NCI-H69 (cell line): Measurements from ENCODE around the gene EVPL.
A peak's percentile ranks its signal among the peaks of the same experiment; 100 is the strongest.

Experiments
- DNase-seq: peaks from one replicate; lab custom pipeline; 2025; lab: John Stamatoyannopoulos, UW

The EVPL gene

DNA sequence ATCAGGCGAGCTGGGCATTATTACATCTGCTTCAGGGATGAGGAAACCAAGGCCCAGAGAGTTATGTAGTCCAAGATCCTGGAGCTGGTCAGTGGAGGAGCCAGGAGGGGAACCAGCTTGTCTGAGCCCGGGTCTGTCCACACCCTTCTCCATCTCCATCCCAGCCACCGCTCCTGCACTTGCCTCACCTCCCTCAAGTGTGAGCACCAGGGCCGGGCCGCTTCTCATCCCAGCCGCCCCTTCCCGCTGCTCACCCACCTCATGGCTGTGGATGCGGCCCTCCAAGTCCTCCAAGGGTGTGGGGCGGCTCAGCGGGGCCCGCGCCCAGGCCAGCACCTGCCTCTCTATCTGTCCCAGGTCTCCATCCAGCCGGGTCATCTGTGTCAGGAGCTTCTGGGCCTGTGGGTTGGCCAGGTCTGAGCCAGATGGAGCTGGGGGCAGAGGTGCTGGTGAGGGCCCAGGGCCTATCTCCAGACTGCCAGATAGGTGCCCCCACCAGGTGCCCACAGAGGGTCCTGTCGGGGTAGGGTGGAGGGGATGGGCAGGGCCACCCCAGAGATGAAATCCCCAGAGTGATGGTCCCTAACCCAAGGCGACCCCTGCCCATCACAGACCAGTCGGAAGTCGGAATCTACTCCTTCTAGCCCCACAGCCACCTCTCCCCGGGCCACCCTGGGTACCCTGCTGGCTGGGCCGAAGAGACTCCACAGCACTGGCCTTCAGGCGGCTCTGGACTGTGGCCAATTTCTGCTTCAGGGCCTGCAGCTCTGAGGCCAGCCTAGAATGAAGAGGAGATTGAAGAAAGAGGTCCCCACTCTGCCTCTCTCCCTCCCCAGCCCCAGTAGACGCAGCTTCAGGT lies 9.4 kb downstream of the EVPL start:
- no peak for DNase-seq

DNA sequence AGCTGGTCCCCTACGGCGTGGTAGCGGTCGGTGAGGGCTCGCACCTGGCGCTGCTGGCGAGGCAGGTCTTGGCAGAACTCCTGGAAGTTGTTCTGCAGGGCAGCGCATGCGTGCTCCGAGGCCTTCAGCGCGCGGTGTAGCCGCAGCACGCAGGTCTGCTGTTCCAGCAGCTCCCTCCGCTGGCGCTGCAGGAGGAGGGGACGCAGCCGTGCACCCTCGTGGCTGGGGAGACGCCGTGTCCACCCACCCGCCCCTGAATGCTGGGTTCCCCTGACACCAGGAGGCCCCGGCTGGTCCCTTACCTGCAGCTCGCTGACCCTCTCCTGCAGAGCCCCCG lies 12.2 kb downstream of the EVPL start:
- DNase-seq: peak; percentile 86

DNA sequence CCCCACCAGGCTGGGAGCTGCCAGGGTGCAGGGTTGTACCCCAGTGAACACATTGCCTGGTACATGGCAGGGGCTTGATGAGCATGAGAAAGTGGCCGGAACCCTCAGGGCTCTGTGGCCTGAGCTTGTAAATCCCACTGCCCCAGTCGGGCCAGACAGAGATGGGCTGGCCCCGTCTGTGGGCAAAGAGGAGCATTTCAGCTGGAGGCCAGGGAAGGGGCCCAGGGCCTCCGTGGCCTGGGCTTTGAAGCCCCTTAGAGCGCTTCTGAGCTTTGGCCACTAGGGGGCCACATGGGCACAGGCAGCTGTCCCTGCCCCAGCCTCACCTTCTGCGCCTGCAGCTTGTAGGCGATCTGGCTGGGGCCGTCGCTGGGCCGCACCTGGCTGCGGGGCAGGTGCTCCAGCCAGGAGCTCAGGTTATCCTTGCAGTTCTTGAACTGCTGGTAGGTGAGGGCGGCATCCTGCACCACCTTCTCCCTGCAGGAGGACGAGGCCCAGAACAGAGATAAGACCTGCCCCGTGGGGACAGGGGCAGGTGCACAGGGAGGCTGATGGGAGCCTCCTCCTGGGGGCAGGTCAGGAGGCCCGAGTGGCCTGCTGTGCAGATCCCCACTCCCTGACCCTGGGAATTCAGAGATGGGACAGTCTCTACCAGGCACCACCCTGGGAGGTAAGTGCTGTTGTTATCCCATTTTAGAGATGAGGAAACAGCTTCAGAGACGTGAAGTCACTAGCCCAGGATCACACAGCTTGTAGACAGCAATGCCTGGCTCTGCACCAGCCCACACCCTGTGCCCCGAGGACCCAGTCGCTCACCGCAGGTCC lies 12.8 kb downstream of the EVPL start:
- DNase-seq: peak; percentile 93

DNA sequence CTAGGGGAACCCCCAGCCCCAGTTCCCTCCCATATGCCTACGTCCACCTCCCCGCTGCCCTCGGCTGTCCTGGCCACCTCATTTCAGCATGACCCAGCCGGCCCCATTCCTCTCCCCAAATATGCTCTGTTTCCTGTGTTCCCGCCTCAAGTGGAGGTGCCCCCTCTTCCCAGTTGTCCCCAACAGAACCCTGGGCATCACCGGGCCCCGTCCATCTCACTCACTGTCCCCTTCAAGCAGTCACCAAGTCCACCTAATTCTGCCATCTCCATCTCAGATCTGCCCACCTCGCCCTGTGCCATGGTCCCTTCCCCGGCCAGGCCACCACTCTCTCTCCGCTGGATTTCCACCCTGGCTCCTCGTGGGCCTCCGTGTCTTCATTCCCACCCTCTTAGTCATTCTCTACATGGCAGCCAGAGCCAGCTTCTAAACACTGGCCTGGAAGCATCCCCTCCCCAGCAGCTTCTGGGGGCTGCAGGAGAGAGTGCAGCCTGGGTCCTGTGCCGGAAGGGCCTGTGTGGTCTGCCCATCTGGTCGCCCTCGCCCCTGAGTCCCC lies 13.7 kb downstream of the EVPL start:
- DNase-seq: no peak

DNA sequence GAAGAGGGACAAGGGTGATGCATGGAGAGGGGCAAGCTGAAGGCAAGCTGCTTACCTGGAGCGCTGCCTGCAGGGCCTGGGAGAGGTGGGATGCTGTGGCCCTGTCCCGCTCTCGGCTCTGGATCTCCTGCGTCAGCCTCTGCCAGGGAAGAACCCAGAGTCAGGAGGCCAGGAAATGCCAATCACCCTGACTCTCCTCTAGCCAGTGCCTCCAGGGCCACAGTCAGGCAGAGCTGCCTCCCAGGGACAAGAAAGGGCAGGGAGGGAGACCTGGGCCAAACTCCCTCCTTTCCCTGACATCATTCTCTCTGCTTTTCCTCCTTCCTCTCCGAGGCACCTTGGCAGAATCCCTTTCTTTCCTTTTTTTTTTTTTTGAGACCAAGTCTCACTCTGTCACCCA lies 15.2 kb downstream of the EVPL start:
- DNase-seq: no peak

DNA sequence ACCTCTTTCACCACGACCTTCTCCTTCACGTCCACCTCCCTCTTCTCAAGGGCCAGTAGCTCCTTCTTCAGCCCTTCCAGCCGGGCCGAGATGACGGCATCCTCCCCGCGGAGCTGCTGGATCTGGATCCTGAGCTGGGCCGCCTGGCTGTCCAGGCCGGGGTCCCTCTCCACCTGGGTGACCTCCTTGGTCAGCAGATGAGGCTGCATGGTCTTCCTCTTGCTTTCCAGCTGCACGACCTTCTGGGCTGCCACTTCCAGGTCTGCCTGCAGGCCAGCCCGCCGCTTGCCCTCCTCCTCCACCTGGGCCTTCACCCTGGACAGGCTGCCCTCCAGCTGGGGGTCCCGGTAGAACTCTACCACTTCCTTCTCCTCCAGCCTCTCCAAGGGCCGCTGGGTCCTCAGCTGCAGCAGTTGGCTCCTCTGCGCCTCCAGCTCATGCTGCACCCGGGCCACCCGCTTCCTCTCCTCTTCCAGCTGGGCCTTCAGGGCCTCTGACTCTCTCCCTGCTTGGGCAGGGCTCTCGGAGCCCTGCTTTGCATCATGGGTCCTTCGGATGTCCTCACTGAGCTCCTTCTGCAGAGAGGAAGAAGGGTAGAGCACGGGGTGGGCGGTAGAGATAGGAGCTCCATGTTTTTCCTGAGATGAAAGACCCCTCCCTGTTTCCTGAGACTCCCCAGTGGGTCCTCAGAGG lies 17.0 kb downstream of the EVPL start:
- DNase-seq: no peak

DNA sequence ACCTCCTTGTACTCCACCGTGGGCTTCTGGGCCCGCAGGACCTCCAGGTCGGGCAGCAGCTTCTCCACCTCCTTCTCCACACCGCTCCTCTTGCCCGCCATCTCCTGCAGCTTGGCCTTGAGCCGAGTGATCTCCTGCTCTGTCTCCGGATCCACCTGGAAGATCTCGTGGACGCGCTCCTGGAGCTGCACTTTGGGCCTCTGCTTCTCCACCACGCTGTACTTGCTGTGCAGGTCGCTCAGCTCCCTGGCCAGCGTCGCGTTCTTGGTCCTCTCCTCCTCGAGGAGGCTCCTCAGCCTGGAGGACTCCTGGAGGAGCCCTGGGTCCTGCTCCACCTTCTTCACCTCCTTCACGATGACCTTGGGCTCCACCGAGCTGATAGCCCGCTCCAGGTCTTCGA lies 17.7 kb downstream of the EVPL start:
- no peak for DNase-seq

DNA sequence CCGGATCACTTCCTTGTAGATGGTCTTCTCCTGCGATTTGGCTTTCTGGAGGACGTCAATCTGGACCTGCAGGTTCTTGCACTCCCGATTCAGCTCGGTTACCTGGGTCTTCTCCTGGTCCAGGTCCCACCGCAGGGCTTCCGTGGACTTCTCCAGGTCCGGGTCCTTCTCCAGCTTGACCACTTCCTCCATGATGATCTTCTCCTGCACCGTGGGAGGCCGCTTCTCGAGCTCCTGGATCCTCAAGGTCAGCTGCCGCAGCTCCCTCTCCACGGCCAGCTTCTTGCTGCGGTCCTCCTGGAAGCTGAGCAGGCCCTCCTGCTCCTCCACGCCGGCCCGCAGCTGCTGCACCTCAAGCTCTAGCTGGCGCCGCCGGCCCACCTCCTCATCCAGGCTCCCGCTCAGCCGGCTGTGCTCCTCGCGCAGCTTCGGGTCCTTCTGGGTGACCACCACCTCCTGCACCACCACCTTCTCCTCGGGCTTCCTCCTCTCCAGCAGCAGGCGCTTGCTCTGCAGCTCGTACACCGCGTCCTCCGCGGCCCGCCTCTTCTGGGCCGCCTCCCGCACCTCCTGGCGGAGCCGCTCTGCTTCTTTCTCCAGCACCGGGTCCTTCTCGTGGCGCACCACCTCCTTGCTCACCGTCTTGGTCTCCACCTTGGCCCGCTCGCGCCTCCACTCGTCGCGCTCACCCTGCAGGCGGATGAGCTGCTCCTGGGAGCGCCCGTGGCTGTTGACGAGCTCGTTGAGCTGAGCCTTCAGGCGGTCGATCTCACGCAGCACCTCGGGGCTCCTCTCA lies 18.3 kb downstream of the EVPL start:
- DNase-seq: no peak

DNA sequence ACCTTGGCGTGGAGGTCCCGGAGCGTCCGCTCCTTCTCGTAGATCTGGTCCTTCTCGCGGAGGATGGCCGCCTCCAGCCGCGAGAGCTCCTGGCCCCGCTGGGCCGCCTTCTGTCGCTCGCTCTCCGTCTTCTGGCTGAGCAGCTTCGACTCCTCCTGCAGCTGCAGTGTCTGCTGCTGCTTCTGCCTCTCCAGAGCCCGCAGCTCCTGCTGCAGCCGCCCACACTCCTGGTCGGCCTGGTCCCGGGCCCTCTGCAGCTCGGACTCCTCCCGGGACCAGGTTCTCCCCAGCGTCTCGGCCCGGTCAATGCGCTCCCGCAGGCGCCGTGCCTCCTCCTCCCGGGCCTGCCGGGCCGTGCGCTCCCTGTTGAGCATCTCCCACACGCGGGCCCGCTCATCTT lies 18.9 kb downstream of the EVPL start:
- DNase-seq: no peak

DNA sequence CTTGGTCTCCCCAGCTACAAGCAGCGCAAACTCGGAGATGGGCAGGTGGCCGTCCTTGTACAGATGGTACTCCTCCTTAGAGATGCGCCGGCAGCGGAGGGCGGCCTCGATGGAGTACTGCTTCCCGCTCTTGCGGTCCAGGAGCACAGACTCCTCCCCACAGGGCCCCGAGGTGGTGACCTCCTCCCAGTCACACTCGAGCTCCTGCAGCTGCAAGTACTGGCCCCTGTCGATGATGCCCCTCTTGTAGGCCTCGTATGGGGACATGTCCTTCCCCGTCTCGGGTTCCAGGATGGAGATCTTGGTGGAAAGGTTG lies 19.3 kb downstream of the EVPL start:
- no peak for DNase-seq

DNA sequence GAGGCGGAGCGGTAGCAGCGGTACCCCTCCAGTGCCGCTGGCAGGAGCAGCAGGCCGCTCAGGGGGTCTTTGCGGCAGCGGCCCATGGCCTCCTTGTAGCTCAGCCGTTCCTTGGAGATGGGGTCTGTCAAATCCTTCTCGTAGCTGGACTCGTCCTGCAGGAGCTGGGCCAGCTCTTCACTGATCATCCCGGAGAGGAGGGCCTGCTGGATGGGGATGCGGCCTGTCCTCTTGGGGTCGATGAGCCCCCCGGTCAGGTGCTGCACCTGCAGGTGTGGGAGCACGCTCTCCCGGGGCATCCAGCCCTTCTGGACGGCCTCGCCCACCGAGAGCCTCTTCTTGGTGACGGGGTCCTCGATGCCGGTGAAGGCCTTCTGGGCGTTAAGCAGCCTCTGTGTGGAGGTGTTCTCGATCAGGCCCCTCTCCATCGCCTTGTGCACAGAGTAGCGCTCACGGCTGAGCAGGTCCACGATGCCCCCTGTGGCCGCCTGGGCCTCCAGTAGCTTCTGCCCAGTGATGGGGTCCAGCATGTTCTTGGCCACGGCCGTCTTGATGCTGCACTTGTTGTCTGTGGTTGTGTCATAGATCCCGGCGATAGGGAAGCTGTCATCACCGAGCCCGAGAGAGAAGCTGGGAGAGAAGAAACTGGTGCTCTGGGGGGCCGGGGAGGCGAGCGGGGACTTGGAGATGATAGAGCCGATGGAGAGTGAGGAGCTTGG lies 19.8 kb downstream of the EVPL start:
- no peak for DNase-seq

DNA sequence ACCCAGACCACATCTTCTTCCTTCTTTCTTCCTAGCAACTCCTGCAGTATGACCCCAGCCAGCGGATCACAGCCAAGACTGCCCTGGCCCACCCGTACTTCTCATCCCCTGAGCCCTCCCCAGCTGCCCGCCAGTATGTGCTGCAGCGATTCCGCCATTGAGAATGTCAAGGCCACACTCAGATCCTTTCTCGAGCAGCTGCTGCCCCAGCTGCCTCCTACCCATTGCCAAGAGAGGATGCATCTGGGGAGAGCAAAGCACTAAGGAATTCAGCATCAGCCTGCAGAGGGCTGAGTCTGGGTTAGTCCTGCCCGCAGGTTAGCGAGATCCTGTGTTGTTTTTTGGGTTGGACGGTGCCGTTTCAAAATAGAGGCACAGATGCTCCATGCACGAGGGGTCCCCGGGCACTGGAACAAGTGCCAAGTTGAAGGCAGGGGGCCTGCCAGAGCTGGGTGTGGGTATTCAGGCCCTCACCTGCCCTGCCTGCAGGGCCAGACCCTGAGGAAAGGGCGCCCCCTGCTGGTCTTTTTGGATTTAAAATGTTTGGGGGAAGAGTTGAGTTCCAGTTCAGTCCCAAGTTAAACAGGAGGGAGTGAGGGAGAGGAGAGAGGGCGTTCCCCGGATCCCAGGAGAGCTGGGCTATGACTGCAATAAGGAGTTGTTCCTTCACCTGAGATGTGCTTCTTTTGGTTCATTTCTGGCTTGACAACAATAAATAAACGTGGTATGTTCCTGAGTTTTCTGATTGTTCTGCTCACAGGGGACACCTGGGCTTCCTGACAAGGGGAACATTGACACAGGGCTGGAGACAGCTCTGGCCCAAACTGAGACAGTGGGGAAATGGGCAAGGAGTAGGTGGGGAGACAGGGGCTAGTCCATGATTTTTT lies 21.6 kb downstream of the EVPL start:
- peak; percentile 87 for DNase-seq

DNA sequence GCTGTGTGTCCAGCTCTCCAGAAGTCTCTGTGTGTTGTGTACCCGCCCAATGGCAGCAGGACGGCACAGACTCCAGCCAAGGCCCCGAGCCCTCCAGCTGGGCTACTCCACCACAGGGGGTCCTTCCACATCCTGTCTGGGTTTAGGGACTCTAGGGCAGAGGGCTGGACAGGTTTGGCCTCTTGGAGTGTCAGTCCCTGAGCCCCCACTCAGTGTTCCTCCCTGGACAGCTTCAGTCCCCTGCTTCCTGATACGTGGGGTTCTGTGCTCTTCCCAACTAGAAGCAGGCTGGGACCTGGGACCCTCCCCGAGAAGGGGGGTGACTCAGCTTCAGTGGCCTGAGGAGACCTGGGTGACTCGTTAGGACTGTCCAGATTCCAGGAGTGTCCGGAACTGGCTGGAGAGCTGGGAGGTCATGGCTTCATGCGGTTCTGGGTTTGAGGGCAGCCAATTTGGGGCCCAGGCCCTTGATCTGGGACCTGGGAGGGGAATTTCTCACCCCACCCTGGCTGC lies 22.3 kb downstream of the EVPL start:
- no peak for DNase-seq

DNA sequence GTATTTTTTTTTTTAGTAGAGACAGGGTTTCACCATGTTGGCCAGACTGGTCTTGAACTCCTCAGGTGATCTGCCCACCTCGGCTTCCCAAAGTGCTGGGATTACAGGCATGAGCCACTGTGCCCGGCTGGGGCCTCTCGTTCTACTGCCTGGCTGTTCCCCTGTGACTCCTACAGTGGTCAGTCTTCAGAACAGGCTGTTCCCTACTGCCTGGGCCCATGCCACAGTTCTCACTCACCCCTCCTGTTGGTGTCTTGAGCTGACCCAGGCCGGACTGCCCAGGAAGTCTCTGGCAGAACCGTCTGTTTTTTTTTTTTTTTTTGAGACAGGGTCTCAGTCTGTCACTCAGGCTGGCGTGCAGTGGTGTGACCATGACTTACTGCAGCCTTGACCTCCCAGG lies 23.2 kb downstream of the EVPL start:
- DNase-seq: no peak

DNA sequence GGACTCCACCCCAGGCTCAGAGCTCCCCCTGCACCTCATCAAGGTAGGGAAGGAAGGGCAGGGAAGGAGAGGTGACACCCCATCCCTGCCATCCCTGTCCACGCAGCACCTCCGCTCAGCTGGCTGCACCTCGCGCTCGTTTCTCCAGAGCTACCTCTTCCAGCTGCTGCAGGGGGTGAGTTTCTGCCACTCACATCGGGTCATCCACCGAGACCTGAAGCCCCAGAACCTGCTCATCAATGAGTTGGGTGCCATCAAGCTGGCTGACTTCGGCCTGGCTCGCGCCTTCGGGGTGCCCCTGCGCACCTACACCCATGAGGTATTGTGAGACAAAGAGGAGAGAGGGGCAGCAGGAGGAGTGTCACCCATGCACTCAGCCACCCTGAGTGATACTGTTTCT lies 25.0 kb downstream of the EVPL start:
- no peak for DNase-seq

DNA sequence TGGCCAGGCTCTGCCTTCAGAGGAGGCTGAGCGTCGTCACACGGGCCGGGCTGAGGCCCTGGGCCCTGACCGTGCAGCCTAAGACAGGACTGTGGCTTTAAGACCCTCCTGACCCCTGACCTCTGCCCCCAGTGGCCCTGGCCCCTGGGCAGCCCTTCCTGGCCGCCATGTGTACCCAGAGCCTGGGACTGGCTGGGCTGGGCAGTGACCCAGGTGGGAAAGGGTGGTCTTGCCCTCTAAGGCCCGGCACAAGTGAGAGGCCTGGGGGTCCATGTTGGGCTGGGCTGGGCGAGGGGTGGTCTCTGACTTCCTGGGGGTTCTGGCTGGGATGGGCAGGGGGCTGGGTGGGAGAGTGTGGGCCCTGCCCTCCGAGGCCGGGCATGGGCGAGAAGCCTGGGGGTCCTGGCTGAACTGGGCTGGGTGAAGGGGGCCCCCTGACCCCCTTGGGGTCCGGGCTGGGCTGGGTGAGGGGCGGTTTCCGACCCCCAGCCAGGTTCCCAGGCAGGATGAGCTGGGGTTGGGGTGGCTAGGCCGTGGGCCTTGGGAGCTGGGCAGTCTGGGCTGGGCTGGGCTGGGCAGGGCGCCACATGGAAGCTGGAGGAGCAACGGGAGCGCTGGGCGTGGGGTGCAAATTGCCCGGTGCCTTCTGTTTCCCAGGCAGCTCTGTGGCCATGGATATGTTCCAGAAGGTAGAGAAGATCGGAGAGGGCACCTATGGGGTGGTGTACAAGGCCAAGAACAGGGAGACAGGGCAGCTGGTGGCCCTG lies 26.2 kb downstream of the EVPL start, which contains the start of gene CDK3:
TSS of gene CDK3 (plus strand) at position 101 of the 767 bp plus-strand sequence. CDS start at position 672, 571 bp downstream.
- no peak for DNase-seq

DNA sequence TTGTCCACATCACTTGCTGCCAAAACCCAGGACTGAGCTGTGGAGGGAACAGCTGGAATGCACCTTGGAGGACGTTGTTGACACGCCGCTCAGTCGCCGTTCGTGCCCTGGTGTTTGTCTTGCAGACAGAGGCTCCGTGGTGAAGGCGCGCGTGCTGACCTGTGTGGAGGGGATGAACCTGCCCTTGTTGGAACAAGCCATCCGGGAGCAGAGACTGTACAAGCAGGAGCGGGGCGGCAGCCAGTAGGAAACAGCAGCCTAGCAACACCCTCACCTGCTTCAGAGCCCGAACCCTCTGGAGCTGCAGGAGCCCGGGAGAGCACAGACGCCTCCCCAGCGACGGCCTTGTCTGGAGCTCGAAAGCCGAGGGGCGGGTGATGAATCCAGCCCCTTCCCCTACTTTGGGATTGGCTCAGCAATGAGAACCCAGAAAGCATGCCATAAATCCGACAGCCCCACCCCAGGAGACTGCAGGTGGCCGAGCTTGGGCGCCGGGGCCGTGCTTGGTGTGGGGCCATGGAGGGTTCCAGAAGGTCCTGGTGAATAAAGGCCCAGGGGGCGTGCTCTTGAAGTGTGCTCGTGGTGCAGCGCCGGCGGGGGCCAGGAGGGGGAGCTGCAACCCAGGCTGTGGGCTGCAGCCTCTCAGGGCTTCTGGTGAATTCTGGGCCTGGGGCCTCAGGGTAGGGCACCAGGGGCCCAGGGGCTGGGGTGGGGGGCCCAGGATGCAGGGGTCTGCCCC lies 26.9 kb downstream of the EVPL start:
- peak; percentile 58 for DNase-seq

DNA sequence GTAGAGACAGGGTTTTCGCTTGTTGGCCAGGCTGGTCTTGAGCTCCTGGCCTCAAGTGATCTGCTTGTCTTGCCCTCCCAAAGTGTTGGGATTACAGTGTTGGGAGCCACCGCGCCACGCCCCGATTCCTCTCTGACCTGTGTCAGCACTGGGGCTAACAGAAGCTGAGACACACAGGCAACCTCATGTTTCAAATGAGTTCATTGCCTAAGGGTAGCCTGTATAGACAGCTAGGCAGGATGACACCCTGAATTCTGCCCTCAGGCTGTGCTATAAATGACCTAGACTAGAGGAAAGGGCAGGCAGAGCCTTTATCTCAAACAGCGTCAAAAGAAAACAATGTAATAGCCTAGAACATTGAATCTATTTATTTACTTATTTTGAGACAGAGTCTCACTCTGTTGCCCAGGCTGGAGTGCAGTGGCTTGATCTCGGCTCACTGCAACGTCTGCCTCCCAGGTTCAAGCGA lies 28.7 kb downstream of the EVPL start:
- peak; percentile 14 for DNase-seq
